HG02884 (cell line): ENCODE measurements around the gene HIBCH.
A peak's percentile ranks its signal among the peaks of the same experiment; 100 is the strongest.

Experiments used
- ATAC-seq: cut with Tn5 transposase; IDR thresholded peaks from one replicate; pipeline ENCODE4 v1.9.1; 2021; ENCODE audit warnings: mild to moderate bottlenecking, moderate library complexity; ENCODE audit not compliant: unreplicated experiment

The HIBCH gene

DNA sequence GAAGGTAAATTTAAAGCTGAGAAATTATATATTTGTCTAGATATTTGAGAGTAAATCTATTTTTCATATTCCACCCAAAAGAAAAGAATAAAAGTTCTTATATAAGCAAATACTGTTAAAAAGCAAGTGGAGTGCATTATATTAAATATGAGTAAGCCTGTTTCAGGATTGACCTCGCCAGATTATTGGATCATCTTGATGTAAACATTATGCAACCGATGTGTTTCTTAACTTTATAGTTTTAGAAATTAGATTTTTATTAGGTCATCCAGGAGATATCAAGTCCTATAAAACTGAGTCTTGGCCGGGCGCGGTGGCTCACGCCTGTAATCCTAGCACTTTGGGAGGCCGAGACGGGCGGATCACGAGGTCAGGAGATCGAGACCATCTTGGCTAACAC, 156.8 kb downstream of the HIBCH start:
- ATAC-seq, result no peak

DNA sequence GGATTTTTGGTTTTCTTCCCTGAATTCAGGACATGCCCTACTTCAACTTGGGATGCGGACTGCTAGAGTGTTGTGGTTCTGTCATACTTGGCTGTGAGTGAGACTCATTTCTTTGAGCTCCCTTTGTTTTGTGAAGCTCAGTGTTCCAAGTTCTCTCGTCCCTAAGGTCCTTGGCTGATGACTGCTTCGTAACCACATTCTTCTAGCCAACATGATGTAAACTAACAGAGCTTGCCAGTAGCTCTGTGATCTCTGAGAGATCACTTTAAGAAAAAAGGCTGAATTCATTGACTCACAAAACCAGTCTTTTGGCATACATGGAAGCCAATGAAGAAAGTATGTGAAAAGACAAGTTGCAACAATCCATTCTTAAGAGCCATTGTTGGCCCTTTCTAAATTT, 160.2 kb downstream of the HIBCH start:
- ATAC-seq, result no peak

DNA sequence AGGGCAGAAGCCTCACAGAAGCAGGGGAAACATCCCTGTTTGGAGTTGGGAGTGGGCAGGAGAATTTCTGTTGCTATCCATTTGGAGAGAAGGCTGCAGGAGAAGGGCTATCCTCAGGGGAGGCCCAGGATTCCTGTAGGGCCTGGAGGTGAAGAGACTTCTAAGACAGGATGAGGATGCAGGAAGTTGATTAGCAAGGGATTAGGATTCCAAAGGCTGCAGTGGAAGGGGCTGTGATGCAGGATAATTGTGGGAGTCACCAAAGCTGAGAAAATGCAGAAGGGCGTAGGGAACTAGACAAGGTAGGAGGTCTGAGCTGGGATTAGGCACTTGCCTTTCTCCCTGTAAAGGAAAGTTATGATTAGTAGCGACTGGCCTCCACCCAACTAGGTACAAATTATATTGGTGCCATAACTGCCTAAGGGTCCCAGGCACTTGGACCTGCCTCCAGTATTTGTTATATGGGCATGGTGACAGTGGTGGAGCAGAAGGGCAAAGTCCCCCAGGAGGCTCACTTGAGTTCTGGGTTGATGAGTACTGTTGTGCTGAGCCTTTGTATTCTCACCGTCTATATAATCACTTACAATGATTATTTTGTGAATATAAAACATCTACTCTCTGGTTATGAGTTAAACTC, 160.7 kb downstream of the HIBCH start:
- no peak for ATAC-seq

DNA sequence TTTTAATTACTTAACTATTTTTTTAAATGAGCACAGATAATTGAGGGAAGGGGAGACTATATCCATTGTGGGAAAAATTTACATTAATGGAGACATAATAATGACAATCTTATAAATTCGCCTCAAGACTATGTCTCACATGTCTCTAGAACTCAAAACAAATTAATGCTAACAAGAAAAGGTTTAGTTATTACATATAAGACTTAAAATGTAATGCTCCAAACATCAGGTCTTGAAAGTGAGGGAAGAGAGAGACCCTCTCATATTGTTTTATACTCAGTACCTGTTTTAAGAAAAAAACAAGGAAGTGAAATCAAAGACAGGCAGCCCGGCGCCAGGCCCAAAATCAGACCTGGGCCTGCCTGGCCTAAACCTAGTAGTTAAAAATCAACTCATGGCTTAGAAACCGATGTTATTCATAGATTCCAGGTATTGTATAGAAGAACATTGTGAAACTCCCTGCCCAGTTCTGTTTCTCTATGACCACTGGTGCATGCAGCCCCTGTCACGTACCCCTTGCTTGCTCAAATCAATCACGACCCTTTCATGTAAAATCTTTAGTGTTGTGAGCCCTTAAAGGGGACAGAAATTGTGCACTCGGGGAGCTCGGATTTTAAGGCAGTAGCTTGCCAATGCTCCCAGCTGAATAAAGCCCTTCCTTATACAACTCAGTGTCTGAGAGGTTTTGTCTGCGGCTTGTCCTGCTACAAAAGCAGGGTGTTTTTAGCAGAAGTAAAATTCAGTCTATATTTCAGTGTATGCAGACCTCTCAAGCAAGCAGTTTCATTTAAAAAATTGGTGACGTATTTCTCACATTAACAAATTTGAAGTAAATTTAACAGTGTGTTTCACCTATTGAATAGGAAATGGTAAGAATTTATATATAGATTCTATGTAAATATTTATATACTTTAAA, 161.8 kb downstream of the HIBCH start:
- peak; percentile 46 for ATAC-seq

DNA sequence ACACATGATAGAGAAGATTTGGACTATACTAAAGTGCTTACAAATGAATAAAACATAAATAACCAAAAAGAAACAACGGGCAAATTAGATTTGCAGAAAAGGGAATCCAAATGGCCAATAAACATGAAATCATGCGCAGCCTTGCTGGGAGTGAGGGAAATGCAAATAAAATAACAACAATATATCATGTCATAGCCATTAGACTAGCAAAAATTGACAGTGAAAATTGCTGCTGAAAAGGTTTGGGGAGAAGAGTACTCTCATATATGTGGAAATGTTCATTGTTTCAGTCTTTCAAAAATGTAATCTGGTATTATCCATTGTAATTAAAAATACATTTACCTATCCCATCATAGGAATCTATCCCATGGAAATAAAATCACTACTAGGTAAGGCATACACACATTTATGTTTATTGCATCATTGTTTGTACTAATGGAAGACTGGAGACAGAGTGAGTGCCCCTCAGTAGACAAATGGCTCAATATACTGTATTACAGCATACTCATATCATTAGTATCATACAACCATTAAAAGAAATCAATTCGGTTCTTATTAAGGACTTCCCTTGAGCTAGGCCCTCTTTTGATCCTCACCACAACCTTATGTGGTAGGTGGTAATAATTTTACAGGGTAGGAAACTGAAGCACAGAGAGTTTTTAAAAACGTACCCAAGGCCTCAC, 163.0 kb downstream of the HIBCH start:
- no peak for ATAC-seq
